ENCODE data around the gene SNCB.
"Not testable (repeated sequence)": the region's sequence is repeated elsewhere in the genome, so short reads cannot be mapped to it uniquely, and the experiment has no call there.

SNCB gene

GRCh38 chr5:176599749-176600430, 30.4 kb downstream of the SNCB start:
- not testable (repeated sequence) for DNase-seq (ENCODE audit: low read depth in 2 of 2)

GRCh38 chr5:176597417-176598389, 32.6 kb downstream of the SNCB start:
- DNase-seq (ENCODE audit: low read depth in 2 of 2), result no peak

GRCh38 chr5:176596689-176597416, 33.5 kb downstream of the SNCB start:
- peak; percentile 37 to 55 for DNase-seq (ENCODE audit: low read depth in 2 of 2)

GRCh38 chr5:176596069-176596644, 34.2 kb downstream of the SNCB start:
- no peak for DNase-seq (ENCODE audit: low read depth in 2 of 2)

- DNase-seq (ENCODE audit: low read depth in 2 of 2), result no peak
Measured at GRCh38 chr5:176595386-176595943, 34.9 kb downstream of the SNCB start.

- no peak for DNase-seq (ENCODE audit: low read depth in 2 of 2)
Measured at GRCh38 chr5:176594554-176594953, 35.8 kb downstream of the SNCB start.

GRCh38 chr5:176593273-176593869, 37.0 kb downstream of the SNCB start:
- no peak for DNase-seq (ENCODE audit: low read depth in 2 of 2)

- no peak for DNase-seq (ENCODE audit: low read depth in 2 of 2)
Measured at GRCh38 chr5:176592573-176592972, 37.8 kb downstream of the SNCB start.

GRCh38 chr5:176591667-176592066, 38.7 kb downstream of the SNCB start:
- not testable (repeated sequence) for DNase-seq (ENCODE audit: low read depth in 2 of 2)

- DNase-seq (ENCODE audit: low read depth in 2 of 2), result no peak
Measured at GRCh38 chr5:176590035-176590717, 40.2 kb downstream of the SNCB start.

- DNase-seq (ENCODE audit: low read depth in 2 of 2), result no peak
Measured at GRCh38 chr5:176589039-176589769, 41.1 kb downstream of the SNCB start.

- DNase-seq (ENCODE audit: low read depth in 2 of 2), result no peak
Measured at GRCh38 chr5:176588297-176588696, 42.0 kb downstream of the SNCB start.

GRCh38 chr5:176587398-176587797, 42.9 kb downstream of the SNCB start:
- DNase-seq (ENCODE audit: low read depth in 2 of 2), result no peak

GRCh38 chr5:176583076-176583475, 47.3 kb downstream of the SNCB start:
- no peak for DNase-seq (ENCODE audit: low read depth in 2 of 2)

GRCh38 chr5:176581361-176581760, 49.0 kb downstream of the SNCB start:
- no peak for DNase-seq (ENCODE audit: low read depth in 2 of 2)

GRCh38 chr5:176579323-176579722, 51.0 kb downstream of the SNCB start:
- DNase-seq (ENCODE audit: low read depth in 2 of 2), result no peak

GRCh38 chr5:176578391-176578808, 51.9 kb downstream of the SNCB start:
- no peak for DNase-seq (ENCODE audit: low read depth in 2 of 2)

GRCh38 chr5:176577312-176578176, 52.8 kb downstream of the SNCB start:
- DNase-seq (ENCODE audit: low read depth in 2 of 2), result no peak

All from stimulated activated CD4-positive, alpha-beta T cell treated with anti-CD3 and anti-CD28 coated beads, Interleukin-15, amount 100 ng/mL, for 48 hours (primary cell).